Subcutaneous abdominal adipose tissue (tissue), 5 donors: ENCODE results near the gene MELK.
A peak's percentile ranks its signal among the peaks of the same experiment; 100 is the strongest.
"Not testable (repeated sequence)": the region's sequence is repeated elsewhere in the genome, so short reads cannot be mapped to it uniquely, and the experiment has no call there.

Experiments used
- H3K27ac ChIP-seq: one replicate; pipeline ENCODE4 v1.7.0; 2013; ENCODE audit warnings: low read depth, mild to moderate bottlenecking, inconsistent platforms, low read length, moderate library complexity
- H3K27me3 ChIP-seq, 5 donors: one replicate each; pipeline ENCODE4 v1.7.0; 2013; ENCODE audit warnings: low read length in 5 of 5, inconsistent platforms in 1 of 5; ENCODE audit not compliant: control insufficient read depth in 5 of 5, insufficient read depth in 4 of 5
- H3K36me3 ChIP-seq, 5 donors: one replicate each; pipeline ENCODE4 v1.7.0; 2013; ENCODE audit warnings: low read length in 5 of 5; ENCODE audit not compliant: control insufficient read depth in 5 of 5, insufficient read depth in 5 of 5
- H3K4me1 ChIP-seq, 5 donors: one replicate each; pipeline ENCODE4 v1.7.0; 2013; ENCODE audit warnings: low read length in 5 of 5, mild to moderate bottlenecking in 3 of 5, moderate library complexity in 1 of 5; ENCODE audit not compliant: control insufficient read depth in 5 of 5, insufficient read depth in 5 of 5
- H3K4me3 ChIP-seq, 5 donors: one replicate each; pipeline ENCODE4 v1.7.0; 2013; ENCODE audit warnings: low read length in 5 of 5, low read depth in 1 of 5
- H3K9ac ChIP-seq, 5 donors: one replicate each; pipeline ENCODE4 v1.7.0; 2013; ENCODE audit warnings: low read length in 5 of 5, mild to moderate bottlenecking in 4 of 5, moderate library complexity in 3 of 5
- H3K9me3 ChIP-seq, 5 donors: one replicate each; pipeline ENCODE4 v1.7.0; 2013; ENCODE audit warnings: low read length in 5 of 5; ENCODE audit not compliant: control insufficient read depth in 5 of 5
- donor health status: healthy.
- donor health status: healthy.
- donor health status: healthy.
- donor health status: healthy.
- donor health status: healthy.

MELK gene

DNA sequence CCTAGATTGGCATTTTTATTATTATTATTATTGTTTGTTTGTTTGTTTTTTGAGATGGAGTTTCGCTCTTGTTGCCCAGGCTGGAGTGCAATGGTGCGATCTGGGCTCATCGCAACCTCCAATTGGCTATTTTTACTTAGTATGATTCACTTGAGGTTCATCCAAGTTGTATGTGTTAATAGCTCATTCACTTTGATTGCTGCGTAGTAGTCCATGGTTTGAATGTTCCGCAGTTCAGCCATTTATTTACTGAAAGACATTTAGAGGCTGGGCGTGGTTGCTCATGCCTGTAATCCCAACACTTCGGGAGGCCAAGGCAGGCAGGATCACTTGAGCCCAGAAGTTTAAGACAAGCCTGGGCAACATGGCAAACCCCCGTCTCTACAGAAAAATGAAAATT lies 22.6 kb upstream of the MELK start:
- no peak overlapping the region for H3K27ac ChIP-seq
- H3K9ac ChIP-seq, result no peak overlapping the region

DNA sequence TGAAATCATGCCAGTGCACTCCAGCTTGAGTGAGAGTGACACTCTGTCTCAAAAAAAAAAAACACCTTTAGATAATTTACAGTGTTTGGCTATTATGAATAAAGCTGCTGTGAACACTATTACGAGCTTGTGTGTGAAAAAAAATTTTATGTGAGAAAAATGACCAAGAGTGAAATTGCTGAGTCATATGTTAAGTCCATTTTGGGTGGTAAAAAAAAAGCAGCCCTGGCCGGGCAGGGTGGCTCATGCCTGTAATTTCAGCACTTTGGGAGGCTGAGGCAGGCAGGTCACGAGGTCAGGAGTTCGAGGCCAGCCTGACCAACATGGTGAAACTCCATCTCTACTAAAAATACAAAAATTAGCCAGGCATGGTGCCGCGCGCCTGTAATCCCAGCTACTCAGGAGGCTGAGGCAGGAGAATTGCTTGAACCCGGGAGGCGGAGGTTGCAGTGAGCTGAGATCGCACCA lies 22.0 kb upstream of the MELK start:
- H3K27me3 ChIP-seq, H3K27ac ChIP-seq, H3K4me1 ChIP-seq, H3K4me3 ChIP-seq, H3K9ac ChIP-seq, H3K36me3 ChIP-seq, H3K9me3 ChIP-seq: not testable (repeated sequence)

More for the DNA sequence above, 22.6 kb upstream of the MELK start:
- no peaks in the 10 kb centered on the region for H3K27me3 ChIP-seq
- no peaks in the 10 kb centered on the region for H3K36me3 ChIP-seq
- no peak overlapping the region for H3K4me3 ChIP-seq
- no peaks in the 10 kb centered on the region for H3K4me1 ChIP-seq
- H3K9me3 ChIP-seq, result no peaks in the 10 kb centered on the region

DNA sequence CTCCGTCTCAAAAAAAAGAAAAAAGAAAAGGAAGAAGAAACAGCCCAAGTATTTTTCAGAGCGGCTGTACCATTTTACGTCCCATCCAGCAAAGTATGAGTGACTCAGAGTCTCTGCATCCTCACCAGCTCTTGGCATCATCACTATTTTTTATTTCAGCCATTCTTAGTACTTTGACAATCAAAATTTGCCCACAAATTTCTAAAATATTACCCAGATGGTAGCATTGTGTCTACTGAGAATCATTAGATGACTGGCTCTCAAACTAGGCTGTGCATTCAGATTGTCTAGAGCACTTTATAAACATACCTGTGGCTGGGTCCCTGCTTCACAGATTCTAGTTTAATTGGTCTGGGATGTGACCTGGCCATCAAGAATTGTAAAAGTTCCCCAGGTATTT lies 21.6 kb upstream of the MELK start:
- no peaks in the 10 kb centered on the region for H3K27me3 ChIP-seq
- H3K36me3 ChIP-seq, result no peaks in the 10 kb centered on the region
- H3K9me3 ChIP-seq, result no peaks in the 10 kb centered on the region
- H3K4me3 ChIP-seq, result no peak overlapping the region
- H3K4me1 ChIP-seq, result no peaks in the 10 kb centered on the region
- H3K27ac ChIP-seq, result no peak overlapping the region
- no peak overlapping the region for H3K9ac ChIP-seq

GRCh38 chr9:36551910-36552309 lies 20.8 kb upstream of the MELK start:
- Histone ChIP-seq H3K4me3 (no peak overlapping the region), H3K27ac (no peak overlapping the region), H3K9me3 (no peaks in the 10 kb centered on the region), H3K9ac (no peak overlapping the region), H3K4me1 (no peaks in the 10 kb centered on the region), H3K36me3 (no peaks in the 10 kb centered on the region), H3K27me3 (no peaks in the 10 kb centered on the region)

GRCh38 chr9:36559036-36559695 lies 13.5 kb upstream of the MELK start:
- no peak overlapping the region for H3K4me3 ChIP-seq
- H3K36me3 ChIP-seq, result no peaks in the 10 kb centered on the region
- H3K27me3 ChIP-seq, result no peaks in the 10 kb centered on the region

DNA sequence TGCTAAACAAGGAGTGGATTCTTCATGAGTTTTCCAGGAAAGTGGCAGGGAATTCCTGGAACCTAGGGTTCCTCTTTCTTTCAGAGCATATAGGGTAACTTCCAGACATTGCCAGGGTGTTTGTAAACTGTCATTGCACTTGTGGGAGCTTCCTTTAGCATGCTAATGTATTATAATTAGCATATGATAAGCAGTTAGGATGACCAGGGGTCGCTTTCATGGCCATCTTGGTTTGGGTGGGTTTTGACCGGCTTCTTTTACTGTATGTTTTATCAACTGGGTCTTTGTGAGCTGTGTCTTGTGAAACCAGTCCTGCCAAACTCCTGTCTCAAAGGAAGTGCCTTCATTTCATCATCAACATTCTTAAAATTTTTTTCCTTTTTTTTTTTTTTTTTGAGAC lies 11.9 kb upstream of the MELK start:
- no peak overlapping the region for H3K27ac ChIP-seq
- no peaks in the 10 kb centered on the region for H3K36me3 ChIP-seq
- H3K4me3 ChIP-seq, result peak overlapping the region in 1 of 5 donors; percentile 7
- H3K9ac ChIP-seq, result no peak overlapping the region
- peaks cover 0 to 12% (median 4%) of the 10 kb centered on the region in 5 donors for H3K4me1 ChIP-seq
- no peaks in the 10 kb centered on the region for H3K27me3 ChIP-seq
- no peaks in the 10 kb centered on the region for H3K9me3 ChIP-seq

More at GRCh38 chr9:36559036-36559695, 13.5 kb upstream of the MELK start:
- Histone ChIP-seq H3K27ac (no peak overlapping the region), H3K4me1 (peaks cover 0 to 8% (median 4%) of the 10 kb centered on the region in 5 donors), H3K9me3 (no peaks in the 10 kb centered on the region), H3K9ac (no peak overlapping the region)

DNA sequence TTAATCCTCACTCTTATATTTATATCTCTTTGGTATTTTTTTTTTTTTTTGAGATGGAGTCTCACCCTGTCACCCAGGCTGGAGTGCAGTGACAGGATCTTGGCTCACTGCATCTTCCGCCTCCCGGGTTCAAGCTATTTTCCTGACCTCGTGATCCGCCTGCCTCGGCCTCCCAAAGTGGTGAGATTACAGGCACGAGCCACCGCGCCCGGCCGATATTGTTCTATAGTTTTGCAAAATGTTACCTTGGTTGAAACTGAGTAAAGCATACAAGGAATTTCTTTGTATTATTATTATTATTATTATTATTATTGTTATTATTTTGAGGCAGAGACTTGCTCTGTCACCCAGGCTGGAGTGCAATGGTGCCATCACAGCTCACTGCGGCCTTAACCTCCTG lies 9.9 kb upstream of the MELK start:
- H3K9me3 ChIP-seq, H3K27ac ChIP-seq, H3K27me3 ChIP-seq, H3K36me3 ChIP-seq, H3K9ac ChIP-seq, H3K4me3 ChIP-seq: not testable (repeated sequence)
- H3K4me1 ChIP-seq, result peaks cover 0 to 22% (median 12%) of the 10 kb centered on the region in 5 donors

DNA sequence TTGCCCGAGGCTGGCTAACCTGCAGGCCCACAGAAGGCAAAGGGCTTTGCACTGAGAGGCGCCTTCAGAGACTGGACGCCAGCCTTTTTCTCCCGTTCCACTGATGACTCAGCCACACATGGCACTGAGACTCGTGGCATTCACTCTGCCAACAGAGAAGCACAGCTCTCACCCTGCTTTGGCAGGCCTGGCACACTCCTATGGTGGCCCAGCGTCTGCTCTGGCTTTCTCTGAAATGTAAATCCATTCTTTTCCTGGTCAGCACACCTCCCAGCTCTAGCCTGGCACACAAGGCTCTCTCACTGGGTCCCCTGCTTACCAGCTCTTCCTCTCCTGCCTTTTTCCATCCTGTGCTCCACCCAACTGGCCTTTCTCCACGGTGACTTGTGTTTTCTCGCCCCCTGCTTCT lies 5.9 kb upstream of the MELK start:
- H3K9me3 ChIP-seq, result no peaks in the 10 kb centered on the region
- H3K27ac ChIP-seq, result peak overlapping the region; percentile 88
- no peaks in the 10 kb centered on the region for H3K27me3 ChIP-seq
- H3K4me1 ChIP-seq, result peaks cover 0 to 14% (median 8%) of the 10 kb centered on the region in 5 donors
- H3K36me3 ChIP-seq, result no peaks in the 10 kb centered on the region
- H3K4me3 ChIP-seq, result no peak overlapping the region
- peak overlapping the region in 3 of 5 donors; percentile 30 to 72 (median 66) for H3K9ac ChIP-seq

DNA sequence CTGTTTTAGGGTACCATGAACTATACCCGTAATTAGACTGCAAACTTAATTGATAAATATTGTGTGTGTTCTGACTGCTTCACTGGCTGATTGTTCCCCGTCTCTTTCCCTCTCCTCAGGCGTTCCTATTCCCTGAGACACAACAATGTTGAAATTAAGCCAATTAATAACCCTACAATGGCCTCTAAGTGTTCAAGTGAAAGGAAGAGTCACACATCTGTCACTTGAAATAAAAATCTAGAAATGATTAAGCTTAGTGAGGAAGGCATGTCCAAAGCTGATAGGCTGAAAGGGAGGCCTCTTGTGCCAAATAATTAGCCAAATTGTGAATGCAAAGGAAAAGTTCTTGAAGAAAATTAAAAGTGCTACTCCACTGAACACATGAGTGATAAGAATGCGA lies 4.0 kb upstream of the MELK start:
- peaks cover 0 to 29% (median 17%) of the 10 kb centered on the region in 5 donors for H3K4me1 ChIP-seq
- not testable (repeated sequence) for H3K9me3 ChIP-seq, H3K9ac ChIP-seq, H3K36me3 ChIP-seq, H3K4me3 ChIP-seq, H3K27ac ChIP-seq, H3K27me3 ChIP-seq

- H3K4me3 ChIP-seq, result no peak overlapping the region
- H3K4me1 ChIP-seq, result peaks cover 0 to 27% (median 18%) of the 10 kb centered on the region in 5 donors
- H3K27ac ChIP-seq, result no peak overlapping the region
- no peaks in the 10 kb centered on the region for H3K9me3 ChIP-seq
- no peak overlapping the region for H3K9ac ChIP-seq
- H3K27me3 ChIP-seq, result no peaks in the 10 kb centered on the region
- no peaks in the 10 kb centered on the region for H3K36me3 ChIP-seq
Measured at GRCh38 chr9:36571333-36571732, 1.4 kb upstream of the MELK start.
